Esophagus squamous epithelium (tissue), 5 donors: ENCODE measurements around the gene XIRP2. TPM values are rescaled to one million over a fixed set of nuclear protein-coding genes. Genes with fewer than 3 reads are reported as not detected.
"Not testable (repeated sequence)": the region's sequence is repeated elsewhere in the genome, so short reads cannot be mapped to it uniquely, and the experiment has no call there.

Experiments
- DNase-seq: peaks from one replicate; lab custom pipeline; 2025; lab: John Stamatoyannopoulos, UW
- H3K27ac ChIP-seq, 4 donors: fragments of 200-600 bp; sonication (generic); one replicate each; pipeline ENCODE4 v1.5.1; 2016 to 2019; ENCODE audit warnings: mild to moderate bottlenecking in 1 of 4
- H3K27me3 ChIP-seq, 4 donors: fragments of 200-600 bp; sonication (generic); 1 replicate in 3 of 4; 2 replicates in 1 of 4; pipeline versions ENCODE4 v1.5.1 to v1.6.0; 2017 to 2021; ENCODE audit warnings: antibody characterized with exemption in 1 of 4
- H3K36me3 ChIP-seq, 3 donors: fragments of 200-600 bp; sonication (generic); one replicate each; pipeline ENCODE4 v1.5.1; 2016 to 2019
- H3K4me1 ChIP-seq, 3 donors: fragments of 200-600 bp; sonication (generic); one replicate each; pipeline ENCODE4 v1.5.1; 2017 to 2019
- H3K4me3 ChIP-seq, 4 donors: fragments of 200-600 bp; sonication (generic); 1 replicate in 3 of 4; 2 replicates in 1 of 4; pipeline ENCODE4 v1.5.1; 2016 to 2019; ENCODE audit warnings: mild to moderate bottlenecking in 2 of 4, moderate library complexity in 1 of 4
- H3K9me3 ChIP-seq, 3 donors: fragments of 200-600 bp; sonication (generic); one replicate each; pipeline ENCODE4 v1.5.1; 2016 to 2019
- POLR2A ChIP-seq, 4 donors: fragments of 450-650 bp; IDR thresholded peaks; one replicate each; pipeline ENCODE4 v1.6.1; 2017; ENCODE audit warnings: antibody characterized with exemption in 4 of 4, mild to moderate bottlenecking in 4 of 4, moderate library complexity in 3 of 4
- WGBS, 2 donors: methylation state at CpG; one replicate each; pipeline ENCODE4 v1.1.5; 2018; 5-methylcytosine and 5-hydroxymethylcytosine counted together
- intact Hi-C: fragments of 100-400 bp; cut with DNase I; formaldehyde crosslinking; loops from one replicate; pipeline ENCODE4 v1.15.0; 2022
- total RNA-seq, 4 donors: library from RNA; depleted of rRNA; stranded (reverse); fragments of >200 nt; gene quantifications; one replicate each; pipeline ENCODE4 v1.1.0, GENCODE V29; 2016
- TF ChIP-seq, protein P1 (sequence below), 6 experiments: fragments of 450-650 bp in 4 of 6; fragments of 200-600 bp in 2 of 6; sonication (generic) in 2 of 6; IDR thresholded peaks; one replicate each; pipeline ENCODE4 v1.5.1; 2016 to 2019; ENCODE audit warnings: antibody characterized with exemption in 6 of 6, mild to moderate bottlenecking in 4 of 6, moderate library complexity in 4 of 6
- donor health status: DM: yes; HTN: yes; CAD: no.

XIRP2 gene
- total RNA-seq, 4 donors from 2014 or later: 0.03 TPM; not detected in 3

DNA sequence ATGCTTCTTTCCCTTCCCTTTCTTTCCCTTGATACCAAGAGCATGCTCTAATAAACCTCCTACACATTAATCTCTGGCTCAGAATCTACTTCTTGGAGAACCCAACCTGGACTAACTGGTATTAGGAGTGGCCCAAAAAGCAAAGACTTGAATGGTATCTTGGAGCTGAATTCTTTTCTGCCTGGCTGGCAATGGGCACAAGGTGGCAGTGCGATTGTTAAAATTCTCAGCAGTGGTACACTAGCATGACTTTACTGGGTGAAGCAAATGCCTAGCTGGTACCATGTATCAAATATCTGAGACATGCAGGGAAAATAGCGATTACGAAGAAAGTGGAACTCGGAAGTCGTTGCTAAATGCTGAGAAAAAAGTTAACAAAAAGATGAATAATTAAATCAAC is 376.1 kb downstream of the XIRP2 start:
- H3K4me3 ChIP-seq: no peak overlapping the region
- no peaks in the 10 kb centered on the region for H3K4me1 ChIP-seq
- H3K36me3 ChIP-seq: no peaks in the 10 kb centered on the region
- TF ChIP-seq, protein P1, sequence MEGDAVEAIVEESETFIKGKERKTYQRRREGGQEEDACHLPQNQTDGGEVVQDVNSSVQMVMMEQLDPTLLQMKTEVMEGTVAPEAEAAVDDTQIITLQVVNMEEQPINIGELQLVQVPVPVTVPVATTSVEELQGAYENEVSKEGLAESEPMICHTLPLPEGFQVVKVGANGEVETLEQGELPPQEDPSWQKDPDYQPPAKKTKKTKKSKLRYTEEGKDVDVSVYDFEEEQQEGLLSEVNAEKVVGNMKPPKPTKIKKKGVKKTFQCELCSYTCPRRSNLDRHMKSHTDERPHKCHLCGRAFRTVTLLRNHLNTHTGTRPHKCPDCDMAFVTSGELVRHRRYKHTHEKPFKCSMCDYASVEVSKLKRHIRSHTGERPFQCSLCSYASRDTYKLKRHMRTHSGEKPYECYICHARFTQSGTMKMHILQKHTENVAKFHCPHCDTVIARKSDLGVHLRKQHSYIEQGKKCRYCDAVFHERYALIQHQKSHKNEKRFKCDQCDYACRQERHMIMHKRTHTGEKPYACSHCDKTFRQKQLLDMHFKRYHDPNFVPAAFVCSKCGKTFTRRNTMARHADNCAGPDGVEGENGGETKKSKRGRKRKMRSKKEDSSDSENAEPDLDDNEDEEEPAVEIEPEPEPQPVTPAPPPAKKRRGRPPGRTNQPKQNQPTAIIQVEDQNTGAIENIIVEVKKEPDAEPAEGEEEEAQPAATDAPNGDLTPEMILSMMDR (IDR thresholded peaks at IDR 0.05): no peak
- 76 to 86% methylated on average over 5 of the region's 5 CpGs for WGBS, 2 donors
- no peaks in the 10 kb centered on the region for H3K27me3 ChIP-seq
- DNase-seq: no peak
- H3K27ac ChIP-seq: no peak overlapping the region
- H3K9me3 ChIP-seq: peaks cover 0 to 13% (median 0%) of the 10 kb centered on the region in 3 donors
- intact Hi-C loops: no loop called here

DNA sequence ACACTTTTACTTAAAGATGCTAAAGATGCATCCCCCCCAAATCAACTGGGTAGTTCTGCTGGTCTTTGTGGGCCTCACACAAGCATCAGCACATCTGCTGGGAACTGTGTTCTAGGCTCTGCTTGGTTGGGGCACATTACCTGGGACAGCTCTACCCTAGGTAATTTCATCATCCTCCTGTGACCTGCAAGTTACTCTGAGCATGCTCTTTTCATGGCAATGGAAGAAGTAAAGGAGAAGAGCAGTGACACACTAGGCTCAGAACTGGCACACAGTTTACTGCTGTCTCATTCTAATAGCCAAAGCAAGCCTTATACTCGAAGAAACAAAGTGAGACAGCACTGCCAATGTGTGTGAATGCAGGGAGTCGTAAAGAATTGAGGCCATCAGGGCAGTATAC is 376.7 kb downstream of the XIRP2 start:
- Histone ChIP-seq H3K36me3 (no peaks in the 10 kb centered on the region), H3K27me3 (no peaks in the 10 kb centered on the region), H3K27ac (no peak overlapping the region), H3K4me3 (no peak overlapping the region), H3K9me3 (peaks cover 0 to 13% (median 0%) of the 10 kb centered on the region in 3 donors), H3K4me1 (no peaks in the 10 kb centered on the region)
- TF ChIP-seq POLR2A (IDR thresholded peaks at IDR 0.05): no peak
- TF ChIP-seq, protein P1 (IDR thresholded peaks at IDR 0.05): no peak
- DNase-seq: no peak
- intact Hi-C loops: no loop called here
- WGBS, 2 donors: 52 to 70% methylated on average over 2 of the region's 2 CpGs

DNA sequence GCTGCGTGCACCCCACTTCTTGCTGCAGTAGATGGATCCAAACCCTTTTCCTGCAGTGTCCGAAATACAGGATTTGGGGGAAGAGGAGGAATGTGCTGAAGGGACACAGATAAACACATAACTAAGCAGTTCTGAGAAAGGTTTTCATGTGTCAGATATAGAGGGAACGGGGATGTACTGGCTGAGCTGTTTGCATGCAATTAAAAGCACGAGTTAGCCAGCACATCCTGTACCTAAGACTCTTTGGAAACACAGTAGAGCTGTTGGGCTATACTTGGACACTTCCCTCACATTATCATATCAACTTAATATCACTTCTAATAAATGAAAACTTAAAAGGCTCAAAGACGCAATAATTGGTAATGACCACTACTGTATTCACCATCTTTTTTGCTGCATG is 377.4 kb downstream of the XIRP2 start:
- Histone ChIP-seq H3K4me3 (no peak overlapping the region), H3K27ac (no peak overlapping the region), H3K4me1 (no peaks in the 10 kb centered on the region), H3K27me3 (no peaks in the 10 kb centered on the region), H3K9me3 (peaks cover 0 to 13% (median 0%) of the 10 kb centered on the region in 3 donors), H3K36me3 (no peaks in the 10 kb centered on the region)
- TF ChIP-seq, protein P1 (IDR thresholded peaks at IDR 0.05): no peak
- no peak for TF ChIP-seq POLR2A (IDR thresholded peaks at IDR 0.05)
- DNase-seq: no peak
- intact Hi-C loops: no loop called here
- 70 to 80% methylated on average over 5 of the region's 5 CpGs for WGBS, 2 donors

DNA sequence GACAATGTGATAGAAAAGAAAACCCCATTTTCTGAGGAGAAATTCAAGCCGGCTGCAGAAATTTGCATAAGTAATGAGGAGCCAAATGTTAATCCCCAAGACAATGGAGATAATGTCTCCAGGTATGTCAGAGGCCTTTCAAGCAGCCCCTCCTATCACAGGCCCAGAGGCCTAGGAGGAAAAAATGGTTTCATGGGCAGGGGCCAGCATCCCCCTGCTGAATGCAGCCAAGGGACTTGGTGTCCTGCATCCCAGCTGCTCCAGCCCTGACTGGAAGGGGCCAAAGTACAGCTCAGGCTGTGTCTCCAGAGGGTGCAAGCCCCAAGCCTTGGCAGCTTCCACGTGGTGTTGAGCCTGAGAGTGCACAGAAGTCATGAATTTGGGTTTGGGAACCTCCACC is 380.0 kb downstream of the XIRP2 start:
- intact Hi-C loops, H3K4me1 ChIP-seq: not testable (repeated sequence)
- 50 to 64% methylated on average over 2 of the region's 2 CpGs for WGBS, 2 donors

DNA sequence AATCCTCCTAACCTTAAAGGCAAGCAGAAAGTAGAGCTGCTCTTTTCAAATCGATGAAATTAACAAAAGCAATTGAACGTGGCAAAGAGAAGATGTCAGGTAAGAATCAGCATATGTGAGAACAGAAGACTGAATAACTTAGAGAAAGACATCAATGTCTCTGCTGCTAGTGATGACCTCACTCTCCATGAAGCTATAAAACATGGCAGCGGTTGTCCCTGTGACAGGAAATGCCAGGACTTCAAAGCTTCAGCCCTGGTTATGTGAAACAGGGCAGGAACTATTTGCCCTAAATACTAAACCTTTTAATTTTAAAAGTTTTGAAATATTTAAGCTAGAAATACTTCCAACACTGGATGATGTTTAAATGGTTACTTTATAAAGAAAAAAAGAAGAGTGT is 383.7 kb downstream of the XIRP2 start:
- Histone ChIP-seq H3K27ac (no peak overlapping the region), H3K4me1 (no peaks in the 10 kb centered on the region), H3K4me3 (no peak overlapping the region), H3K27me3 (no peaks in the 10 kb centered on the region), H3K36me3 (no peaks in the 10 kb centered on the region), H3K9me3 (peaks cover 0 to 13% (median 0%) of the 10 kb centered on the region in 3 donors)
- no peak for DNase-seq
- WGBS, 2 donors: 63% methylated on average over 3 of the region's 3 CpGs
- intact Hi-C loops: no loop called here
- TF ChIP-seq, protein P1 (IDR thresholded peaks at IDR 0.05): no peak
- no peak for TF ChIP-seq POLR2A (IDR thresholded peaks at IDR 0.05)

More for the DNA sequence above, 380.0 kb downstream of the XIRP2 start:
- not testable (repeated sequence) for H3K27ac ChIP-seq, DNase-seq, H3K36me3 ChIP-seq, H3K27me3 ChIP-seq, H3K4me3 ChIP-seq
- peaks cover 0 to 13% (median 0%) of the 10 kb centered on the region in 3 donors for H3K9me3 ChIP-seq

DNA sequence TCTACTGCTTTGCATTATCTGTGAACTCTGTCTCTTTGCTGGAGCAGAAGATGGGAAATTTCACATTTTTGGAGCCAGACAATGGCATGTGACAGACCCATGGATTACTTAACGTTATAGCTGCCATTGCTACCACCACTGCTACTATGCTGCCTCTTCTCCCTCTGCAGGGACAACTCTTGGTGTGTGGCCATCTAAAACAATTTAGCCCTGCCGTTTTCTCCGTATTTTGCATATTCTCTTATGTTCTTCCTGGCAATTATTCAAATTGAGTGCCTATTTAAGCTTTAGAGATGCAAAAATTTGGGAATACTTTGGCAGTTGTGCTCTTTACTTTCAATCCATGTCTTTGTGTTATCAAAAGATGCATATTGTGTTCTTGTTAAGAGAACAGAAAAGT is 386.8 kb downstream of the XIRP2 start:
- Histone ChIP-seq H3K4me3 (no peak overlapping the region), H3K27me3 (no peaks in the 10 kb centered on the region), H3K4me1 (no peaks in the 10 kb centered on the region), H3K27ac (no peak overlapping the region), H3K9me3 (no peaks in the 10 kb centered on the region), H3K36me3 (no peaks in the 10 kb centered on the region)
- TF ChIP-seq, protein P1 (IDR thresholded peaks at IDR 0.05): no peak
- TF ChIP-seq POLR2A (IDR thresholded peaks at IDR 0.05): no peak
- 29 to 33% methylated on average over 3 of the region's 3 CpGs for WGBS, 2 donors
- intact Hi-C loops: no loop called here
- DNase-seq: no peak
